ENCODE data around the gene ADGRB3. TPM values are rescaled to one million over a fixed set of nuclear protein-coding genes. Genes with fewer than 3 reads are reported as not detected.

Gene ADGRB3
- polyA plus RNA-seq, 3 donors: 0.04 to 0.23 (median 0.05) TPM

- Histone ChIP-seq H3K4me2 (replicated peaks; ENCODE audit: extremely low read depth, low read length, poor library complexity, severe bottlenecking) (no peak overlapping the region), H3K9ac (ENCODE audit: insufficient read depth, low read length, poor library complexity, severe bottlenecking) (no peak overlapping the region), H3K9me3 (replicated peaks in 1 of 2; ENCODE audit: control insufficient read depth in 1 of 2, insufficient read depth in 1 of 2, low read length in 2 of 2) (no peaks in the 10 kb centered on the region), H3K79me2 (ENCODE audit: insufficient read depth, low read length) (no peaks in the 10 kb centered on the region), H4K20me1 (ENCODE audit: insufficient read depth, low read length) (no peaks in the 10 kb centered on the region), H3K36me3 (replicated peaks in 1 of 2; ENCODE audit: control insufficient read depth in 1 of 2, insufficient read depth in 2 of 2, low read length in 2 of 2) (no peaks in the 10 kb centered on the region), H3K4me3 (replicated peaks in 1 of 3; ENCODE audit: low read depth in 2 of 3, low read length in 3 of 3) (no peak overlapping the region), H3K27me3 (ENCODE audit: control insufficient read depth in 2 of 2, insufficient read depth in 2 of 2, low read length in 2 of 2) (no peaks in the 10 kb centered on the region), H3K4me1 (ENCODE audit: control insufficient read depth in 1 of 2, insufficient read depth in 2 of 2, low read length in 2 of 2) (no peaks in the 10 kb centered on the region), H2AFZ (ENCODE audit: insufficient read depth, low read depth, low read length, poor library complexity, severe bottlenecking) (no peak overlapping the region), H3K27ac (ENCODE audit: low read depth in 1 of 2, low read length in 2 of 2) (no peak overlapping the region)
- intact Hi-C loops (cut with micrococcal nuclease): no loop called here
- Mint-ChIP-seq H3K4me1 (no peaks in the 10 kb centered on the region), H3K27me3 (ENCODE audit: low read depth in 3 of 3) (no peaks in the 10 kb centered on the region), H3K4me3 (no peak overlapping the region), H3K9me3 (no peaks in the 10 kb centered on the region), H3K27ac (no peak overlapping the region), H3K36me3 (no peaks in the 10 kb centered on the region)
- DNase-seq: no peak
- TF ChIP-seq CTCF (IDR thresholded peaks at IDR 0.05): no peak
- no CpG with 5 or more reads among the region's 3 CpGs for WGBS (ENCODE audit: insufficient coverage)
These were observed 42.0 kb downstream of the ADGRB3 start for GRCh38 chr6:68677058-68677457.

- no peaks in the 10 kb centered on the region for H3K36me3 ChIP-seq (replicated peaks in 1 of 2; ENCODE audit: control insufficient read depth in 1 of 2, insufficient read depth in 2 of 2, low read length in 2 of 2)
- H3K4me3 ChIP-seq (replicated peaks in 1 of 3; ENCODE audit: low read depth in 2 of 3, low read length in 3 of 3): no peak overlapping the region
- H3K79me2 ChIP-seq (ENCODE audit: insufficient read depth, low read length): no peaks in the 10 kb centered on the region
- intact Hi-C loops (cut with micrococcal nuclease): no loop called here
- no peaks in the 10 kb centered on the region for H3K27me3 ChIP-seq (ENCODE audit: control insufficient read depth in 2 of 2, insufficient read depth in 2 of 2, low read length in 2 of 2)
- Mint-ChIP-seq H3K27me3 (ENCODE audit: low read depth in 3 of 3) (no peaks in the 10 kb centered on the region), H3K36me3 (no peaks in the 10 kb centered on the region), H3K9me3 (no peaks in the 10 kb centered on the region), H3K27ac (no peak overlapping the region), H3K4me3 (no peak overlapping the region), H3K4me1 (no peaks in the 10 kb centered on the region)
- H3K27ac ChIP-seq (ENCODE audit: low read depth in 1 of 2, low read length in 2 of 2): no peak overlapping the region
- no peak for TF ChIP-seq CTCF (IDR thresholded peaks at IDR 0.05)
- H3K4me2 ChIP-seq (replicated peaks; ENCODE audit: extremely low read depth, low read length, poor library complexity, severe bottlenecking): no peak overlapping the region
- H3K4me1 ChIP-seq (ENCODE audit: control insufficient read depth in 1 of 2, insufficient read depth in 2 of 2, low read length in 2 of 2): no peaks in the 10 kb centered on the region
- H3K9me3 ChIP-seq (replicated peaks in 1 of 2; ENCODE audit: control insufficient read depth in 1 of 2, insufficient read depth in 1 of 2, low read length in 2 of 2): no peaks in the 10 kb centered on the region
- DNase-seq: no peak
- no peak overlapping the region for H2AFZ ChIP-seq (ENCODE audit: insufficient read depth, low read depth, low read length, poor library complexity, severe bottlenecking)
- H4K20me1 ChIP-seq (ENCODE audit: insufficient read depth, low read length): no peaks in the 10 kb centered on the region
- H3K9ac ChIP-seq (ENCODE audit: insufficient read depth, low read length, poor library complexity, severe bottlenecking): no peak overlapping the region
- WGBS (ENCODE audit: insufficient coverage): no CpG with 5 or more reads among the region's 2 CpGs
These were observed 44.3 kb downstream of the ADGRB3 start for GRCh38 chr6:68679399-68679798.
